ENCODE results near the gene L3MBTL4. TPM values are rescaled to one million over a fixed set of nuclear protein-coding genes. Genes with fewer than 3 reads are reported as not detected.

Gene L3MBTL4
- total and polyA plus RNA-seq, 9 donors = 4.2 to 79.1 (median 23.7) TPM

DNA sequence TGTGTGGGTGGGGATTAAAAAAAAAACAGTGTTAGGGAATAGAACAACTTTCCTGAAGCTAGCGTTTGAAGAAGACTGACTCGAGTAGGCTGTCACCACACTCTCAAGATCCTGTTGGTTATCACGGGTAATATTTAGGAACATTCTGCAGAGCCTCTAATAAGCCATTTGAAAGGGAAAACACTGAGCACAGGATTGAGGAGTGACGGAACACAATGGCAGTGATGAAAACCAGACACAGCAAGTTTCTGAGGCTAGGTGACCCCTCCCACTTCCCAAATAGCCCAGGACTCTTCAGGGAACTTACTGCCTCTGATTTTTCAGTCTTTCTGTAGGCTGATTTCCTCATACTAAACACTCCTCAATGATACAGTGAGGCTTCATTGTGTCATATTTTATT is 431.2 kb downstream of the L3MBTL4 start:
- intact Hi-C loops (cut with DNase I) = no loop called here
- DNase-seq = no peak
- TF ChIP-seq, protein P1, sequence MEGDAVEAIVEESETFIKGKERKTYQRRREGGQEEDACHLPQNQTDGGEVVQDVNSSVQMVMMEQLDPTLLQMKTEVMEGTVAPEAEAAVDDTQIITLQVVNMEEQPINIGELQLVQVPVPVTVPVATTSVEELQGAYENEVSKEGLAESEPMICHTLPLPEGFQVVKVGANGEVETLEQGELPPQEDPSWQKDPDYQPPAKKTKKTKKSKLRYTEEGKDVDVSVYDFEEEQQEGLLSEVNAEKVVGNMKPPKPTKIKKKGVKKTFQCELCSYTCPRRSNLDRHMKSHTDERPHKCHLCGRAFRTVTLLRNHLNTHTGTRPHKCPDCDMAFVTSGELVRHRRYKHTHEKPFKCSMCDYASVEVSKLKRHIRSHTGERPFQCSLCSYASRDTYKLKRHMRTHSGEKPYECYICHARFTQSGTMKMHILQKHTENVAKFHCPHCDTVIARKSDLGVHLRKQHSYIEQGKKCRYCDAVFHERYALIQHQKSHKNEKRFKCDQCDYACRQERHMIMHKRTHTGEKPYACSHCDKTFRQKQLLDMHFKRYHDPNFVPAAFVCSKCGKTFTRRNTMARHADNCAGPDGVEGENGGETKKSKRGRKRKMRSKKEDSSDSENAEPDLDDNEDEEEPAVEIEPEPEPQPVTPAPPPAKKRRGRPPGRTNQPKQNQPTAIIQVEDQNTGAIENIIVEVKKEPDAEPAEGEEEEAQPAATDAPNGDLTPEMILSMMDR (IDR thresholded peaks at IDR 0.05) = no peak
- TF ChIP-seq EP300 (IDR thresholded peaks at IDR 0.05) (no peak), POLR2A (IDR thresholded peaks at IDR 0.05) (no peak)
- WGBS, 3 donors = 52 to 54% (median 52%) methylated on average over 4 of the region's 4 CpGs
- Histone ChIP-seq H3K9me3 (no peaks in the 10 kb centered on the region), H3K4me3 (no peak overlapping the region), H3K36me3 (no peaks in the 10 kb centered on the region), H3K27ac (no peak overlapping the region), H3K4me1 (ENCODE audit: insufficient read depth) (no peaks in the 10 kb centered on the region), H3K27me3 (no peaks in the 10 kb centered on the region)

- Histone ChIP-seq H3K27ac (no peak overlapping the region), H3K27me3 (no peaks in the 10 kb centered on the region), H3K9me3 (no peaks in the 10 kb centered on the region), H3K4me3 (no peak overlapping the region), H3K36me3 (no peaks in the 10 kb centered on the region), H3K4me1 (ENCODE audit: insufficient read depth) (no peaks in the 10 kb centered on the region)
- intact Hi-C loops (cut with DNase I) = no loop called here
- DNase-seq = no peak
- no peak for TF ChIP-seq POLR2A (IDR thresholded peaks at IDR 0.05)
- TF ChIP-seq, protein P1 (IDR thresholded peaks at IDR 0.05) = no peak
- TF ChIP-seq EP300 (IDR thresholded peaks at IDR 0.05) = no peak
- WGBS, 3 donors = 84 to 89% (median 88%) methylated on average over 3 of the region's 3 CpGs
These were observed 432.4 kb downstream of the L3MBTL4 start for GRCh38 chr18:5982332-5982731.

DNA sequence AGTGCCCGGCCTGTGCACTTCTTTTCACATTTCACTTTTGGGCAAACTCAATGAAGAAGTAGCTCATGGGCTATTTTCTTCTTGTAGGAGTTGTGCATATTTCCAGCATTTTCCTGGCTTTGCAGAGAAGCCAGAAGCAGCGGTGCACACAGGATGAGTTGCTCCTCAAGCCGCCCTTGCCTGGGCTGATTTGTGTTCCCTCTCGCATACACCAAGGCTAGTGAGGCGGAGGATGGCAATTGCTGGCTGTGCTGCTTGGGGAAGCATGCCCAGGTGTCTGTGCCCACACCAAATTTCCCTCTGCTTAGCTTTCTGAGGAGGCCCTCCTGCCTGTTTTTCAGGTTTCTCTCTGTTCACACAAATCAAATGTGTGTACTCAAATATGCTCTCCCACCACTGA is 434.0 kb downstream of the L3MBTL4 start:
- Histone ChIP-seq H3K4me3 (no peak overlapping the region), H3K9me3 (no peaks in the 10 kb centered on the region), H3K4me1 (ENCODE audit: insufficient read depth) (no peaks in the 10 kb centered on the region), H3K27me3 (no peaks in the 10 kb centered on the region), H3K36me3 (no peaks in the 10 kb centered on the region), H3K27ac (no peak overlapping the region)
- TF ChIP-seq EP300 (IDR thresholded peaks at IDR 0.05) (no peak), POLR2A (IDR thresholded peaks at IDR 0.05) (no peak)
- TF ChIP-seq, protein P1 (IDR thresholded peaks at IDR 0.05) = no peak
- intact Hi-C loops (cut with DNase I) = no loop called here
- no peak for DNase-seq
- 87 to 94% (median 93%) methylated on average over 5 of the region's 5 CpGs for WGBS, 3 donors

DNA sequence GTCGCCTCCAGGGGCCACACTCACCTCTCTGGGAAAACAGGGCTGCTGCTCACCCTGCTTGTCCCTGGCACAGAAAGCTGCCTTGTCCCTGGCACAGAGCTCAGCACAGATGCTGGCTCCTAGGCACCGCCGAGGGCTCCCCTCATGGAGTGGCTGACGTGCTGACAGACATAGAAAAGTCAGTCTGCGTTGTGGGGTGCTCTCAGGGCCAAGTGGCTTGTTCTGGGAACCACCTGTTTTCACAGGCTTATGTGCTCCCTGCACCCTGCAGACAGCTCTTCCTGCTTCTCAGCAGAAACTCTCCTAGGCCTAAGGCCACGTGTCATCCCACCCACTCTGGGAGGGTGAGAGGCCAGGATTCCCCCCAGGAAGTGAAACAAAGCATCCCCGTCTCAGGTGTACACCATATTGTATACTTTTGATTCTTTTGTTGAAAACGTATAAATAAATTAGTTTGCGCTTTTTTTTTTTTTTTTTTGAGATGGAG is 434.7 kb downstream of the L3MBTL4 start:
- H3K27ac ChIP-seq = no peak overlapping the region
- H3K36me3 ChIP-seq = no peaks in the 10 kb centered on the region
- no peak overlapping the region for H3K4me3 ChIP-seq
- no peaks in the 10 kb centered on the region for H3K27me3 ChIP-seq
- H3K9me3 ChIP-seq = no peaks in the 10 kb centered on the region
- intact Hi-C loops (cut with DNase I) = no loop called here
- no peak for DNase-seq
- H3K4me1 ChIP-seq (ENCODE audit: insufficient read depth) = no peaks in the 10 kb centered on the region
- 75 to 91% (median 79%) methylated on average over 9 of the region's 9 CpGs for WGBS, 3 donors
- TF ChIP-seq, protein P1 (IDR thresholded peaks at IDR 0.05) = no peak
- TF ChIP-seq EP300 (IDR thresholded peaks at IDR 0.05) = no peak
- no peak for TF ChIP-seq POLR2A (IDR thresholded peaks at IDR 0.05)
